D341Med (cell line): ENCODE measurements around the gene PDCL2.

Experiments
- DNase-seq: peaks from one replicate; pipeline ENCODE4 v3.0.0; 2012; ENCODE audit warnings: low spot score

The PDCL2 gene

GRCh38 chr4:55538531-55538930 is 53.5 kb downstream of the PDCL2 start:
- no peak for DNase-seq

GRCh38 chr4:55534306-55534705 is 57.7 kb downstream of the PDCL2 start:
- no peak for DNase-seq

DNA sequence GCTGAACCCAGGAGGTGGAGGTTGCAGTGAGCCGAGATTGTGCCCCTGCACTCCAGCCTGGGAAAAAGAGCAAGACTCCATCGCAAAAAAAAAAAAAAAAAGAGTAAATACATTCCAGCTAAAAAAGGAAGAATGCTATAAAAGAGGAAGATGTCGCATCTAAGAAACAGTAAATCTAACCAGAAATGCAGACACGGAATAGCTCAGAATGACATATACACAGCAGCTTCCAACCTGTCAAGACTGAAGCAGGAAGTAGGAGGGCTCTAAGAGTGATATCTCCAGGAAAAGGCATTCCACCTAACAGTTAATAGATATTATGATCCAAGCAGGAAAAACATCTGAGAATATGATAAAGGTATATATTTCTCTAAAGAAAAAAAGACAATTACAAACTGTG is 61.4 kb downstream of the PDCL2 start:
- no peak for DNase-seq

GRCh38 chr4:55530167-55530566 is 61.9 kb downstream of the PDCL2 start:
- DNase-seq, result no peak

GRCh38 chr4:55528491-55528890 is 63.6 kb downstream of the PDCL2 start:
- DNase-seq, result no peak

- DNase-seq, result no peak
These were observed 67.0 kb downstream of the PDCL2 start for GRCh38 chr4:55524844-55525571.

- no peak for DNase-seq
These were observed 73.6 kb downstream of the PDCL2 start for GRCh38 chr4:55518442-55518841.

- DNase-seq, result no peak
These were observed 74.4 kb downstream of the PDCL2 start for GRCh38 chr4:55517526-55518229.

DNA sequence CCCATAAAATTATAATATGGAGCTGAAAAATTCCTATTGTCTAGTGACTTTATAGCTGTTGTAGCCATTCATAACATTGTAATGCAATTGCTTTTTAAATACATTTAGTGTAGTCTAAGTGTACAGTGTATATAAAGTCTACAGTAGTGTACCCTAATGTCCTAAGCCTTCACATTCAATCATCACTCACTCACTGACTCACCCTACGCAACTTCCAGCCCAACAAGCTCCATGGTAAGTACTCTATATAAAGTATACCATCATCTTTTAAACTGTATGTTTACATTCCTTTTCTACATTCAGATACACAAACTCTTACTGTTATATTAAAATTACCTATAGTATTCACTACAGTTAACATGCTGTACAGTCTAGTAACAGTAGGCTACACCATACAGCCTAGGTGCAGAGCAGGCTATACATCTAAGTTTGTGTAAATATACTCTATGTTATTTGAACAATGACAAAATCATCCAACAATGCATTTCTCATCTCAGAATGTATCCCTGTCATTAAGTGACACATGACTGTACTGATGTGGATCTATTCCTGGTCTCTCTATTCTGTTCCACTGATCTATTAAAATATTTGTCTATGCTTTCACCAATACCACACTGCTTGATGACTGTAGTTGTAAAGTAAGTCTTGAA is 79.0 kb downstream of the PDCL2 start:
- no peak for DNase-seq

DNA sequence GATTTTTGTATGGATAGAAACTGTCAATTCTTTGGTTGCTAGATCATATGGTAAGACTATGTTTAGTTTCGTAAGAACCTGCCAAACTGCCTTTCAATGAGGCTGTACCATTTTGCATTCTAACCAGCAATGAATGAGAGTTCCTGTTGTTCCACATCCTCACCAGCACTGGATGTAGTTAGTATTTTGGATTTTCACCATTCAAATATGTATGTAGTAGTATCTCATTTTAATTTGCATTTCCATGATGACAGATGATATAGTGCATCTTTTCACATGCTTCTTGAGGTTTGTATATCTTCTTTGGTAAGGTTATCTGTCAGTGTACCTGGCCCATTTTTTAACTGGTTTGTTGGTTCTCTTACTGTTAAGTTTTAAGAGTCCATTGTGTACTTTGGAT is 80.0 kb downstream of the PDCL2 start:
- no peak for DNase-seq

DNA sequence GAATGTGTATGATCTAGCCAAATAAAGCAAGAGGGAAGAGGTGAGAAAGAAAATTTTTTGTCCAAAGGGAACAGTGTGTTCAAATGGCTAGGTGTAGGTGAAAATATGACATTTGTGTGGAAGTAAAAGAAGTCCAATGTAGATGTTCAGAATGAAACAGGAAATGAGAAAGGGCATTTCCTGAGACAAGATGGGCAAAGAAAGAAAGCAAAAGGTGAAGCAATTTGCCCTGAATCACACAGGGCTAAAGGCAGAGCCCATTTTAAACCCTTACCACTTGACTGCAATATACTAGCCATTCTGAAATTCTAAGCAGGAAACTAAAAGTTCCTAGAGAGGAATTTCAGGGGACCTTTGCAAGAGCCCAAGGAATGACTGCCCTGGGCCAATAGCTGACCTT is 81.4 kb downstream of the PDCL2 start:
- DNase-seq, result no peak

DNA sequence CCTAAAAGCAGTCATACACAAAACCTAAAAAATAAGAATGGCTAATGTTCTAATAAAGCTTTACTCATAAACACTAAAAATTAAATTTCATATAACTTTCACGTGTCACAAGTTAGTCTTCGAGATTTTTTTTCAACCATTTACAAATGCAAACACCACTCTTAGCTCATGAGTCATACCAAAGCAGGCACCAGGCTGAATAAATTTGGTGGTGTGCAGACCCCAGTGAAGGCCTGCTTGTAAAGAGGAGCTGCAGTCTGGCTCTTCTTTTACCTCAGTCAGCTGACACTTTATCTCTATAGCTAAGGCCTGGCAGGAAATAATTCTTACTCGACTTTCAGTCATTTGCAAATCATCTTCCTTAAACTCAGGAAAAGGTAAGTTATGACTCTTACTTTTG is 82.8 kb downstream of the PDCL2 start:
- no peak for DNase-seq

DNA sequence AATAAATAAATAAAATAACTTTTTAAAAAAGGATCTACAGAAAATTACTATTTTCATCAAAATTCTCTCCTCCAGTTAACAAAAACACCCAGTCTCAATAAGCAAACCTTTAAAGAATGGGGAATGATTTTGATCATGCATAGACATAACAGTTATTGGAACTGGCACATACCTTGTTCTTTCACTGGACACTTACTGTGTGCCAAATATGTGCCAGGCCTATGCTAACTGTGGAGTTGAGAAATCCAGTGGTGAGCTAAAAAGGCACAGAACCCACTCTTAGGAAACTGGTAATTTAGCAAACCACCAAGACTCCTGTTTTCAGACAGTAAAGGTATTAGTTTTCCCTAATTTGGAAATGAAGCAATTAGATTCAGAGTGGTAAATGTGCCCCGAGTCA is 84.4 kb downstream of the PDCL2 start:
- no peak for DNase-seq
